GM12878 (cell line): ENCODE measurements around the gene DEXI. TPM values are rescaled to one million over a fixed set of nuclear protein-coding genes. Genes with fewer than 3 reads are reported as not detected.

Source experiments
- ATAC-seq: fragments of 200-7000 bp; cut with Tn5 transposase; 3 replicates; pipeline ENCODE4 v1.9.1; 2020; ENCODE audit warnings: mild to moderate bottlenecking, moderate library complexity
- BruUV-seq: library from RNA; stranded (reverse); fragments of 400-500 nt; replicated peaks from 2 replicates; lab custom pipeline; 2021; lab: Mats Ljungman, UMichigan
- CTCF ChIA-PET: fragments of 300-600 bp; sonication (Branson Sonifier 250); formaldehyde crosslinking; extraction: SDS; loops from one replicate; lab custom pipeline; 2021; ENCODE audit warnings: inconsistent platforms; lab: Yijun Ruan, JAX
- POLR2A ChIA-PET: fragments of 350-600 bp; formaldehyde crosslinking; extraction: SDS; loops from one replicate; lab custom pipeline; 2021; ENCODE audit warnings: inconsistent platforms; lab: Charles Lee
- RAD21 ChIA-PET: fragments of 300-600 bp; sonication (Branson Sonifier 250); formaldehyde crosslinking; loops from one replicate; lab custom pipeline; 2023; ENCODE audit warnings: antibody characterized with exemption; ENCODE audit not compliant: unreplicated experiment; lab: Charles Lee
- SMC1A ChIA-PET: fragments of 300-600 bp; sonication (Branson Sonifier 250); formaldehyde crosslinking; loops from one replicate; lab custom pipeline; 2023; ENCODE audit not compliant: unreplicated experiment, uncharacterized antibody; lab: Charles Lee
- DNase-seq: peaks from one replicate; pipeline ENCODE4 v3.0.0-alpha.2; 2011; ENCODE audit warnings: low read depth, low spot score
- FAIRE-seq: peaks from 3 replicates; lab custom pipeline; 2011; peaks lifted over from hg19 to GRCh38; lab: Jason Lieb, UNC
- H2AFZ ChIP-seq: 2 replicates; pipeline ENCODE4 v1.6.0; 2011; ENCODE audit warnings: low read depth, low read length, control low read depth; ENCODE audit not compliant: control insufficient read depth
- H3K27ac ChIP-seq: 2 replicates; pipeline ENCODE4 v1.5.1; 2011; ENCODE audit warnings: control low read depth; ENCODE audit not compliant: control insufficient read depth, insufficient read depth
- H3K27me3 ChIP-seq, 2 experiments: replicated peaks in 1 of 2; 2 replicates each; pipeline versions ENCODE4 v1.6.0 to v1.6.1; 2011; ENCODE audit warnings: low read length in 1 of 2; ENCODE audit not compliant: control insufficient read depth in 2 of 2, insufficient read depth in 2 of 2
- H3K36me3 ChIP-seq, 2 experiments: 2 replicates each; pipeline ENCODE4 v1.5.1; 2011; ENCODE audit warnings: low read length in 1 of 2; ENCODE audit not compliant: control insufficient read depth in 2 of 2, insufficient read depth in 2 of 2
- H3K4me1 ChIP-seq: 2 replicates; pipeline ENCODE4 v1.6.1; 2011; ENCODE audit warnings: mild to moderate bottlenecking, low read length, moderate library complexity, mixed read lengths; ENCODE audit not compliant: control insufficient read depth, insufficient read depth
- H3K4me2 ChIP-seq: 2 replicates; pipeline ENCODE4 v1.6.0; 2011; ENCODE audit warnings: control low read depth; ENCODE audit not compliant: control insufficient read depth, insufficient read depth
- H3K4me3 ChIP-seq: fragments of 200-600 bp; sonication (generic); 2 replicates; pipeline ENCODE4 v1.5.1; 2016
- H3K79me2 ChIP-seq: 2 replicates; pipeline ENCODE4 v1.6.0; 2011; ENCODE audit warnings: low read length; ENCODE audit not compliant: control insufficient read depth, insufficient read depth
- H3K9ac ChIP-seq: 2 replicates; pipeline ENCODE4 v1.8.0; 2011; ENCODE audit warnings: low read length, control low read depth, mixed read lengths; ENCODE audit not compliant: control insufficient read depth, insufficient read depth
- H3K9me3 ChIP-seq: replicated peaks from 3 replicates; pipeline ENCODE4 v1.5.1; 2011; ENCODE audit warnings: mild to moderate bottlenecking, low read length; ENCODE audit not compliant: control insufficient read depth, insufficient read depth
- H4K20me1 ChIP-seq: 2 replicates; pipeline ENCODE4 v1.6.0; 2011; ENCODE audit not compliant: control insufficient read depth, insufficient read depth
- DPF2 ChIP-seq: fragments of 450-650 bp; IDR thresholded peaks from 2 replicates; pipeline ENCODE4 v1.6.1; 2017; ENCODE audit warnings: mild to moderate bottlenecking
- EZH2 ChIP-seq: IDR thresholded peaks from 2 replicates; pipeline ENCODE4 v1.6.1; 2012; ENCODE audit warnings: low read depth, mild to moderate bottlenecking, control low read depth, inconsistent platforms, low read length, borderline replicate concordance; ENCODE audit not compliant: control insufficient read depth
- IKZF2 ChIP-seq, 2 experiments: fragments of 450-650 bp; IDR thresholded peaks; 2 replicates each; pipeline ENCODE4 v1.6.1; 2017; ENCODE audit warnings: mild to moderate bottlenecking in 2 of 2, moderate library complexity in 2 of 2
- RBBP5 ChIP-seq: fragments of 200-600 bp; sonication (generic); conservative IDR thresholded peaks from 2 replicates; pipeline ENCODE4 v1.6.1; 2016
- RELB ChIP-seq: fragments of 450-650 bp; IDR thresholded peaks from 2 replicates; pipeline ENCODE4 v1.6.1; 2017; ENCODE audit warnings: low read depth, mild to moderate bottlenecking, moderate library complexity
- ZSCAN29 ChIP-seq: fragments of 450-650 bp; IDR thresholded peaks from 2 replicates; pipeline ENCODE4 v1.6.1; 2017; ENCODE audit warnings: mild to moderate bottlenecking, moderate library complexity
- WGBS: methylation state at CpG from one replicate; pipeline ENCODE4 v1.1.6; 2016; ENCODE audit warnings: low lambda C conversion rate; ENCODE audit not compliant: insufficient replicate concordance, insufficient coverage; ENCODE audit errors: missing lambda C conversion rate; 5-methylcytosine and 5-hydroxymethylcytosine counted together
- in situ Hi-C: fragments of 300-500 bp; cut with MboI; formaldehyde crosslinking; loops from 9 replicates; pipeline ENCODE4 v1.14.3; 2018; ENCODE audit warnings: mixed read lengths
- intact Hi-C: fragments of 100-400 bp; cut with micrococcal nuclease; formaldehyde crosslinking; loops from one replicate; pipeline ENCODE4 v1.14.2; 2022; ENCODE audit not compliant: unreplicated experiment
- polyA plus RNA-seq, 11 experiments: library from polyadenylated mRNA; depleted of rRNA in 4 of 11; unstranded in 6 of 11; stranded (reverse) in 5 of 11; fragments of >200 nt; fragmentation: Nextera tagmentation in 4 of 11; fragmentation: Illumina TruSeq in 1 of 11; extraction: Ambion mirVana in 4 of 11; extraction: Trizol in 1 of 11; gene quantifications; 1 replicate in 1 of 11; 2 replicates in 10 of 11; pipeline versions ENCODE4 v1.2.1 to v1.2.3, GENCODE V29; 2011 to 2016; ENCODE audit warnings: inconsistent platforms in 2 of 11, missing spikeins in 2 of 11, low read depth in 1 of 11
- total RNA-seq, 4 experiments: library from RNA; depleted of rRNA in 3 of 4; stranded (reverse); fragments of >200 nt in 3 of 4; fragmentation: Illumina TruSeq in 1 of 4; extraction: Trizol in 1 of 4; gene quantifications; 2 replicates each; pipeline versions ENCODE4 v1.2.1 to v1.2.3, GENCODE V29; 2013 to 2021

The DEXI gene
- total and polyA plus RNA-seq, 10 of the 15 experiments (the other 5 are each of a cell fraction or from before 2014, with no cell fraction given): 1.4 to 26.3 (median 18.4) TPM

GRCh38 chr16:10968498-10968897 lies 26.2 kb upstream of the DEXI start:
- WGBS: 96% methylated on average over 3 of the region's 3 CpGs
- in situ Hi-C loops (loop anchor here (5.0 to 25.0 kb wide), 6 partner anchors 284 to 1006 kb away; partner anchors contain the start of genes SNN and SNX29), intact Hi-C loops (no loop called here)
- Histone ChIP-seq H2AFZ (no peak overlapping the region), H3K4me2 (no peak overlapping the region), H3K36me3 (peaks cover 20 to 31% of the 10 kb centered on the region in 2 experiments), H3K9me3 (no peaks in the 10 kb centered on the region), H3K27ac (no peak overlapping the region), H3K9ac (no peak overlapping the region), H3K4me1 (peaks cover 34% of the 10 kb centered on the region), H3K79me2 (peaks cover 2% of the 10 kb centered on the region), H4K20me1 (no peaks in the 10 kb centered on the region), H3K4me3 (no peak overlapping the region), H3K27me3 (no peaks in the 10 kb centered on the region)
- POLR2A ChIA-PET: interaction anchor here (0.6 to 2.5 kb wide), 5 partner anchors 174 to 654 kb away, joined by 3 to 7 read pairs (median 3); partner anchors contain the start of gene SOCS1
- BruUV-seq: no TSS peak
- DNase-seq: no peak
- RAD21 ChIA-PET: interaction anchor here (0.6 to 3.7 kb wide), 9 partner anchors 11 to 438 kb away, joined by 3 to 39 read pairs (median 4); partner anchors contain the start of genes DEXI and SOCS1
- no peak for TF ChIP-seq IKZF2 (IDR thresholded peaks at IDR 0.05)
- TF ChIP-seq RELB: no peak
- no peak for TF ChIP-seq RBBP5
- no peak for TF ChIP-seq ZSCAN29
- no peak for TF ChIP-seq DPF2
- TF ChIP-seq EZH2: no peak
- CTCF ChIA-PET: interaction anchor here (0.5 to 8.4 kb wide), 10 partner anchors 10 to 438 kb away, joined by 3 to 107 read pairs (median 6); partner anchors contain the start of gene SOCS1
- SMC1A ChIA-PET: interaction anchor here (0.7 to 2.6 kb wide), 9 partner anchors 11 to 419 kb away, joined by 3 to 11 read pairs (median 4); no protein-coding TSS in a partner anchor
- no peak for FAIRE-seq
- no peak for ATAC-seq
